Anterior cingulate cortex (tissue), 58 donors: ENCODE measurements around the gene SWAP70.

ENCODE experiments used
- DNase-seq, 58 donors: peaks; one replicate each; lab custom pipeline; 2025; lab: John Stamatoyannopoulos, UW

Gene SWAP70

DNA sequence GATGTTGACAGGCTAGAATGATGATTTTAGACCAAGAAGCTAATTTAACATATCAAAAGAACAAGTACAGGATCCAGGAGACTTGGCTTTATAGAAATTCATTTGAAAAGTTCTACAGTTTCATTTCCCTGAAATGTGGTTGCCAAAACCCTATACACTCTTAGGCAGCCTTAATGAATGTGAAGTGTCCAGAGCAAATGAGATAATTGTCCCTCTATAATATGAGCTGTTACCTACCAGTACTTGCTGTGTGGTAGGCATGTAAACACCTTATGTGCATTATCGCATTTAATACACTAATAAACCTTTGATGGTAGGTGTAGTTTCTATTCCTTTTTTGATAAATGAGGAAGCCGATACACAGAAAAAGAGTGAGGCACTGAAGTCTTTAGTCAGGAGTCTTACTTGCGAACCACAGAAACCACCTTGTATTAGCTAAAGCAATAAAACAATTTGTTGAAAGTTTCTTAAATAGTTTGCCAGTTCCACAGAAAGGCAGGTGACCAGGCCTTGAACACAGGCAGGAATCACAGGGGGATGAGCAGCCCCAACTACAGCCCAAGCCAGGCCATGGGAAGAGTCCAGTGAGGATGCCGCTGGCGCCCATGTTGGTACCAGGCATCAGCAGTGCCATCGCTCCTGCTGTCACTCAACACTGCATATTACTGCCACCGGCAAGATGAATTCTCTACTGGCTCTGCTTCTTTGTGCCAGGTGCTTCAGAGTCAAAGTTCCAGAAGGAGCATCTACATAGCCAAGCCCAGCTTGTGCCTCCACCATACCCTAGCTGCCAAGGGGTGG lies 81.7 kb downstream of the SWAP70 start:
- no peak for DNase-seq

DNA sequence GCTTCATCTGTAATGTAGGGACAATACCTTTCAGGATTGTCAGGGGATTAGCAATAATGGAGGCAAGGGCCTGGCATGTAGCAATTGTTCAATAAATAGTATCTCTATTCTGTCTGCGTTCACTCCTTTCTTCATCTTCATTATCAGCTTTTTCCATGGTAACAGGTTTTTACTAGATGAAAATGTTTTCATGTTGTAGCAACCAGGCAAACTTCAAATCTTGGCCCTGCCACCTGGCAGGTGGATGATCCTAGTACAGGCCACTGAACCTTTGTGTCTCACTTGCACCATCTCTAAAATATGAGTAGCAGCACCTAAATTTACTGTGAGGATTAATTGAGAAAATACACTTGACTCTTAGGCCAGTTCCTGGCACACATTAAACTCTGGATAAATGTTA lies 83.4 kb downstream of the SWAP70 start:
- DNase-seq: no peak

DNA sequence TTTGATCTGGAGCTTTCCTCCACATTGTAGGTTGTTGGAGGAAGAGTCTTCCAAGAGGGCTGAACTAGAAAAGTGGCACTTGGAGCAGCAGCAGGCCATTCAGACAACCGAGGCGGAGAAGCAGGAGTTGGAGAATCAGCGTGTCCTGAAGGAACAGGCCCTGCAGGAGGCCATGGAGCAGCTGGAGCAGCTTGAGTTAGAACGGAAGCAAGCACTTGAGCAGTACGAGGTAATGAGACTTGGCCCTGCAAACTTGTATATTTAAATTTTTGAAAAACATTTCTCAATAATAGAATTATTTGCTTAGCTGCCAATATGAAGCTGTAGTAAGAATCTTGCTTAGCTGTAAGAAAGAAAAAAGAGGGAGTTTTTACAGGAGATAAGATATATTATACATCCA lies 84.0 kb downstream of the SWAP70 start:
- no peak for DNase-seq

DNA sequence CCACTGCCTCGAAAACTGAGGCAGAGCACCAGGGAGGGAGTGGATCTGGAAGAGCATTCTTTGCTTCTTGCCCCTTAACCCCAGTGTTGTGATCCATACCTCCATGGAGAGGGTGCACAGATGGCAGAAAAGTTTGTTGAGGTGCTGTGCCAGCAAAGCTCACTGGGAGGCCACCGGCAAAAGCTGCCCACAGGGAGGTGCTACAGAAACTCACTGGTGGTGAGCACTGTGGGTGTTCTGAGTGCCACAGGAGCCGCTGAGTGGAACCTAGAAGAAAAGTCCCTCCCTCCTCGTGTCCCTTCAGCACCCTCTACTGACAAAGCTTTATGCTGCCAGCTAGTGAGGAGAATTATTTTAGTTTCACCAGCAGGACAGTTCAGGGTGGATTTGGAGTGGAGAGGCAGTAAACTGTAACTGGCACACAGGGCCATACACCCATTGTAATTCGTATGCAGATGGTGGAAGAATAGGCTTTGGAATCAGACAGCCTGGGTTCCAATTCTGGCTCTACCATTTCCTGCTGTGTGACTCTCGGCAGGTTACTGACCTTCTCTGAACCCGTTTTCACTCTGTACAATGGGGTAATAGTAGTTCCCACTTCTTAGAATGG lies 84.6 kb downstream of the SWAP70 start:
- peak in 37 of 58 donors; percentile 11 to 76 (median 43) for DNase-seq

DNA sequence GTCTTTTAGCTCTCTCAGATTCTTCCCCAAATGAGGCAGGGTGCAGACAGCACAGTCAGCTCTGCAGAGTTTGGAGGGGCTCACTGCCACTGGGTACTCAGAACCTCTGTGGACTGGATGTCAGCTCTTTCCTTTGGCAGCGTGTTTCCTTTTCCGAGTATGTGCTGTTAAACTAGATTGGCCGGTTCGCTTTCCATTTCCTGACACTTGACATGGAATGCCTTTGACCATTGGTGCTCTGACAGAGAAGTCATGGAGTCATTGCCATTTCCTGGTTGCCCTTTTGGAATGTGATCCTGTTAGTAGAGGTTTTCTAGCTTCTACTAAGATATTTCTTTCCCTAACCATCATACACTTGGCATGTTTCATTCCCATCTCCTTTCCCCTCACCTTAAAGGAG lies 86.7 kb downstream of the SWAP70 start:
- DNase-seq: no peak

DNA sequence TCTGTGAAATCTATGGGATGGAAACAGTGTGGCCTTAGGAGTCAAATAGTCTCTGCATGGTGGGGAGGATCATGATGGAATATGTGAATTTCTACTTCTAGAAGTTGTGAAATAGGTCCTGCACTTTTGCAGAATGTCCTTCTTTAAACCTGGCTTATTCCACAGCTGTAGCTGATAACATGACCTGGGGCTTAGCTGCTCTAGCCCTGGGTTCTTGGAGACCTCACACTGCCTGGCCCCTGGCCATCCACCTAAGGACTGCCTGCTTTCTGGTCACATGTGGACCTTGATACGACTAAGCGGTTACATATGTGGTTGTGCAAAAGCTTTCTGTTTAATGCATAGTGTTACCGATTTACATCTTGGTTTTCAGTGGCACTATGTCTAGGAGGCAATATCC lies 88.2 kb downstream of the SWAP70 start:
- DNase-seq: no peak

DNA sequence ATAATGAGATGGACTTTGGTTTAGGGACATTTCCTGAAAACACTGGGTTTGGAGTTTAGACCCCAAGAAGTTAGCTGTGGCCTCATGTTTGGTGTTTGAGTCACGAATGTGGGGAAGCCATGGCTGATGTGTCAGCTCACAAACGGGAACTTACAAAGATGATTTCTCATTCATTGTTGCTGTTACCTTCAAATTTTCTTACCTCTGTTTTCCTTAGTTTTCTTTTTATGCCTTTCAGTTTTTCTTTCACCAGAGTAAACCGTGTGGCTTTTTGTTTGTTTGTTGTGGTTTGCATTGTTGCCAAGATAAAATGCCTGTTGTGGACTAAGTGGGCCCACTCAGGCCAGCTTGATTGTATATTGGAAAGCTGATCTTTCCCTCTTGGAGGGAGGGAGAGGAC lies 89.1 kb downstream of the SWAP70 start:
- no peak for DNase-seq

DNA sequence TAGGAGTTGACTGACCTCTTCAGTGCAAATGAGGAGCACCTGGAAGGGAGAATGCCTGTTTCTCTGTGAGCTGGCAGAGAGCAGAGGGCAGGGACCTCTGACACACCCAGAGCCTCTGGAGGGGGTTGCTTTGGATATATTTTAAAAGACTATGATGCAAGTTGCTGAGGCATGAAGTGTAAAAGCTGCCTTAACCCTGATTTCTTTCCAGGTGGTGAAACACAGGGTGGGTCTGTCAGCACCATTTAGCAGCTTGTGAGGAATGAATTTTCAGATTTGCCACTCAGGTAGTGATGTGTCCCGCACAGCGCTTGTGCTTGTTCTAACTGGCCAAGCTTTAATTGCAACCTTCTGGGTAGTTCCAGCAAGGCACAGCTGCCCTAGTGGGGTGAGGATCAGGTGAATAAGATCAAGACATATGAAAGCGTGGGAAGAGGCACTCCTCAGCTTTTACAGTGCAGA lies 90.2 kb downstream of the SWAP70 start:
- DNase-seq: no peak

DNA sequence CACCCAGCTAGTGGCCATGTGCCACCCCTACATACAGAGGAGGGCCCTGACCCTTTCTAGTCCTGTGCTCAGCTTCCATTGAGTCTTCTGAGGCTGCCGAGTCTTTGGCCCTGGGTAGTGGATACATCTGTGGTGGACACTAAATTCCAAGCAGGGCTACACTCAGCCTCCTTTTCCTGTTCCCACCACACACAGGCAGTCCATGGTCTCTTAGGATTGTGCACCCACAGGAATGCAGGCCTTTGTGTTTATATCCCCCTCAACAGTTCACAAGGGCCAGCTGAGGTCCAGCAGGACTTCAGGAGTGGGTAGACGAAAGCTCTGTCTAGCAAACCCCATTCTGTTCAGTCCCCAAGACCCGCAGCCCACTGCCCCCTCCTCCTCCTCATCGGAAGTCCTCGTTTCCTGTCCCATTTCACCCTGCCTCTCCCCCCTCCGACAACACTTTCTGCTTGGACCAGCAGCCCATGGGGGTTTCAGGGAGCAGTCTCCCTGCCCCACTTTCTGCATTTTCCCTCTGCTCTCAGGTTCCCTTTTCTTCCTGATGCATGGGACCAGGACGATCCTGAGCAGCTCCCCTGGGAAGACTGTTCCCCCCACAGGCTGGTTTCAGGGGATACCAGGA lies 91.8 kb downstream of the SWAP70 start:
- no peak for DNase-seq

DNA sequence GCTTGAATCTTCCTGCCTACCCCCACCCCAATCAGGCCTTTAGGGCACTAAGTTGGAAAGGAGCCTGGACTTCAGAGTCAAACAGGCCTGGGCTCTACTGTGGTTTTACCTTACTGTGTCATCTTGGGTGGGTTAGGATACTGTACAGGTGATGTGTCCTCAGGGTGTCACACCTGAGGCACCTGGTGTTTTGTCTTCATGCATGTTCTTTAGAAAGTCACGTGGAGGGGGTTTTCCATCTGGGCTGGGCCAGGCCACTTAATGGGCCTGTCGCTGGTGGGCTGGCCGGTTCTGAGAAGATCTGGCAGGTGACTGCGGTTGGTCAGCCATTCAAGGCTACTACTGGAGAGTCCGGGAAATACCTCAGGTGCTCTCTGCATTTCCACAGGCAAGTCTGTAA lies 92.6 kb downstream of the SWAP70 start:
- no peak for DNase-seq

DNA sequence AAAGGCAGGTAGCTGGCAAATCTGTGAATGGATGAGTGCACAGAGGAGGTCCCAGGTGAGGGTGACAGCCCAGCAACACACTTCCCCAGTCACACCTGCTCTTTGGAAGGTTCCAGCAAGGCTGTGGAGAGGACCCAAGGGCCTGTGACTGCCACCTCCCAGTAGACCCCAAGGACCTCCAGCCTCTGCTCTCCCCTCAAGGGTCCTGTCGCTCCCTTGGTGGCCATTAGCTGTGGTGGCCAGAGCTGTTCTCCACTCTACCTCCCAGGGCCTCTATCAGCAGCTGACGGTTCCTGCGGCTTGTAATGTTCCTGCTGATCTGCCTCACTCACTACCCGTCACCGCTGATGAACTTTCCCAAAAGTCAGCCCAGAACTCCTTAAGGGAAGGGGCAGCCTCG lies 93.0 kb downstream of the SWAP70 start:
- DNase-seq: no peak

DNA sequence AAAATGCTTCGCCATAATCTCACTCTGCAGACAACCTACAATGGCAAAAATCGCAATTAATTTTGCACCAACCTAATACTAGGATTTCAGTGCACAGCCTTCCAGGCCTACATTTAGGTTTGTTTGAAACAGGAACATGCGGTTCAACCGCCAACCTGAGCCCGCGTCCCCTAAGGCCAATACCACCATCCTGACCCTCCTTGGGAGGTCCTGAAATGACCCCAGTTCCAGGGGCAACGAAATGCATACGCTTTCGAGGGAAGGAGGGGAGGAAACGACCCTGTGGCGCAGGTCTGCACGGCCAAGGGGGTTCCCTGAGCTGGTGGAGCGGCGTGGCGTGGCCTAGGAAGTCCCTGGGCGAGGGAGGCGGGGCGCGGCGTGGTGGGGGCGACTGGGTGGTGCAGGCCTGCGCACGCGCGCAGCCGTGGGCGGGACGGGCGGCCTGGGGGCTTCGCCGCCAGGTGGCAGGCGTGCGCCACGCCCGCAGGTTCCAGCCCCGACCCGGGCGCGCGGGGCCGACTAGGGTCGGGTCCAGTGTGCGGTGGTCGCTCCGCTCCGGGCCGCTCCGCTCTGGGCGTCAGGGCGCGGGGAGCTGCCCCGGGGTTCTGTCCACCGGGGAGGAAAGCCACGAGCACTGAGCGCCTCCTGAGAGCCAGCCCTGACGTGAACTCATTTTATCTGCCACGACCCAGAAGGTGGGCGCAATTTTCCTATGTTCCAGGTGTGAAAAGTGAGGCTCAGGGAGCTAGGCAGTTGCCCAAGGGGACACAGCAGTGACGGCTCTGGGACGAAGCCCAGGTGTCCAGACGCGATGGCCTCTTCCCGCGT lies 94.1 kb downstream of the SWAP70 start:
- peak in 54 of 58 donors; percentile 22 to 86 (median 68) for DNase-seq

DNA sequence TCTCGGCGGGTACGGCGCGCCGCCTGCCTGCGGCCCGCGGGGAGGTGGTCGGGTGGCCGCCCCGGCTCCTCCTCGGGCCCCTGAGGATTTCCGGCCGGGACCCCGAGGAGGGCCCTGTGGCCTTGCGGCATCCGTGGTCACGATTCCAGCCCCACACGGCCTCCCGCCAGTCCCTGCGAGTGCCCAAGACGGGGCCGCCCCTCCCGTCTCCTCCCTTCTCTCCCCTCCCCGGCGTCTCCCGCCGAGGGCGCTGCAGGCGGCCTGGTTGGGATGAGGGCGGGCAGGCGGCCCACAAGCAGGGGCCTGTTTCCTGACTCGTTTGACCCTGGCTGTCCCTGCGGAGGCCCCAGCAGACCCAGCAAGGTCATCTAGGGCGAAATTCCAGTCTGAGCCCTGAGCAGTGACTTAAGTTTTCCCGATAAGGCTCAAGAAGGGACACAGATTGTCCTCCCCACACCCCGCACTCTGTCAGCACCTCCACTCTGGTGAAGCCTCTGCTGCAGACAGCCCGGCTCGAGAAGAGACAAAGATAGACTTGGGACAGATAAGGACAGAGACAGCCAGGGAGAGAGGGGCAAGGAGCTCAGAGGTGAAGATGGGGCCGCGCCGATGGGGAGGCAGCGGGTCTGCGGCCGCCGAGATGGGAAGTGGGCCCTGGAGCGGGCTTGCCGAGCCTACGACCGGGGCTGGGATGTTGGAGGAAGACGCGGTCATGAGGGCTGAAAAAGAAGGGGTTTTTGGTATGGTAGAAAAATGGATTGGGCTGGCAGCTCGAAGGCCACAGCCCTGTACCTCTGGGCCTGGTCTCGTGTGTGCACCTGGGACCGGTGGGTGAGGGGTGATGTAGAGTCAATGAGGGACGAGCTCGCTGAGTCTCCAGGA lies 95.0 kb downstream of the SWAP70 start:
- peak in 38 of 58 donors; percentile 13 to 60 (median 42) for DNase-seq

DNA sequence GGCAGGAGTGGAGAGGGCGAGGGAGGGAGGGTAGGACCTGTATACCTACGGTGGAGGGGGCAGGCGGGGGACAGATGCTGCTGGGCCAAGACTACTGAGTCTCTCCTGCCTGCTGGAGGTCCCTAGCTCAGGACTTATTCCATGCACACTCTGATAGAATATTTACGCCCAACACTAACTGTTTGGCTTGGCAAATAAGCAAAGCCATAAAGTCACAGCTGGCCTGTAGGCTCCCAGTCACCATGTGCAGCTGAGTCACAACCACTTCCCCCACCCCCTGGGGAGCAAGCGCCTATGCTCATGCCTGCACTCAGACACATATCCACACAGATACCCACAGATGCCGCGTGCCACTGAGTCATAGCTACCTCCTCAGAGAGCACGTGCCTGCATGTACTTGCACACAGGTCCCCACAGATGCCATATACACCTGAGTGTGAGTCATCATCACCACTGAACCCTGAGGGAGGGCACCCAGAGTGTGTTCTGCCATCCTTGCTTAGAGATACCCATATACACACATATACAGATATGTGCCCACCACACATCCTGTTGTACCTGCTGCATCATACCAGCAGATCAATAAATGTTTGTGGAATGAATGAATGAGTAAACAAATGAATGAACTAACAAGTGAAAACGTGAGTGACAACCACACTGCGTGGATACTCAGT lies 95.8 kb downstream of the SWAP70 start:
- DNase-seq: peak in 45 of 58 donors; percentile 14 to 89 (median 38)

DNA sequence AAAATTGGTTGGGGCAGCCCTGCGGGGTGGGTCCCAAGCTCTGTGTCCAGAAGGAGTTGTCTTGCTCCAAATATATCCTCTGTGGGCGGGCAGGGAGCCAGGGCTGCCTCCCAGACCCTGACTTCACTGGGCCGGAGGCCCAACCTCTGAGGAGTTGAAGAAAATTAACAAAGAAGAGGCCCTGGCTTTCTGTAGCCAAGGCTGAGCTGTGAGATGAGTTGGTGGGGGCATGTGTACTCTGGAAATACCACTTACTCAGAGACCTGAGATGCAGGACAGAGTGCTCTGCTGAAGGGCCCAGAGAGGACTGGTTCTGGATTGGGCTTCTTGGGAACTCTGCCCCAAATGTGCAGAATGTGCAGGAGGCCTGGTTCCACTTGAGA lies 96.3 kb downstream of the SWAP70 start:
- peak in 49 of 58 donors; percentile 13 to 88 (median 49) for DNase-seq

DNA sequence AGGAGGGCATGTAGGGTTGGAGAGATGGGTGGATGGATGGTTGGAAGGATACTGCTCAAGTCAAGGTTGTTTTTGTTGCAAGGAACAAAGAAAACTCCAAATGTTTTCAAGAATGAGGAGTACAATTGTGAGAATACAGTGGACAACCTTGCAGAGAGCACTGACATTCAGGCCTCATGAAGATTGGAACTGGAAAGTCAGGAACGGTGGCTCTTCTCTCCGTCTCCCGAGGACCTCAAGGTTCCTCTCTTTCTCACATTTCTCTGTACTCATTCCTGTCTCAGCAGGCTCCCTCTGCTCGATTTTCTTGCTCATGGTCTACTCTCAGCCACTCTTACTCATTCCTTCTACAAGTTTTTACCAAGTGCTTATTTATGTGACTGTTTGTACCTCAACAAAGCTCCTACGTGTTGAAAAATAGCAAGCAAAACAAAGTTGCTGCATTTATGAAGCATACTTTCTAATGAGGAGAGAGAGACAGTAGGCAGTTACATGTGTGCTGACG lies 97.6 kb downstream of the SWAP70 start:
- DNase-seq: no peak

DNA sequence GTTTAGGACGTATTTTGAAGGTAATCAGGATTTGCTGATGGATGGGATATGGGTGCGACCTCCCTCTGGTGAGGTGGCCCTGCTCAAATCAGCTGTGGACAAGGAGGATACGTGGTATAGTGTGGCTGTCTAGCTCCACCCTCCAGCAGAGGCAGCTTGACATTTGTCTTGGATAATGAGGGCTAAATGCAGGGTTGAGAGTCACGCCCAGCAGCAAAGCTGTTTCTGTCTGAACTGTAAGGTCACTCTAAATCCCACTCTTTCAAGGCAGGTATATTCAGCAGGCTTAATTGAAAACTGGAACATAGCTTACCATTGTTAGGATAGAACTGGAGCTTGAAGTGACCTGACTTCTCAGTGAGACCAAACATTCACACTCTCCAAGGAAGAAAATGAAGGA lies 98.7 kb downstream of the SWAP70 start:
- no peak for DNase-seq

DNA sequence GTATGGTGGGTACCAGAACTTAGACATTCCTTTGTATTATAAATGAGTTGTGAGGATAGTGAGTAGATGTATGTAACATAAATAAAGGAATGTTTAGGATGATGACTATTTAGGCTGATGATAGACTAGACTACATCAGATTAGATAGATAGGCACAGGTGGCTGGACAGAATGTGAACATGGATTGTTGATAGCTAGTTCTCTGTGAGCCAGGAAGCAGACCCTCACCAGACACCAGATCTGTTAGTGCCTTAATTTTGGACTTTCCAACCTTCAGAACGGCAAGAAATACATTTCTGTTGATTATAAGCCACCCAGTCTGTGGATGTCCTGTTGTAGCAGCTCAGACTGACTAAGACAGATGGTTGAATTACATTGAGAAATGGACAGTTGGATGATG lies 99.4 kb downstream of the SWAP70 start:
- no peak for DNase-seq
